Measurements from ENCODE around the gene JAG2.

GRCh38 chr14:105167303-105168092, 1.1 kb downstream of the JAG2 start:
- TF ChIP-seq CTCF (IDR thresholded peaks at IDR 0.05) (peak; percentile 76), TCF7L2 (IDR thresholded peaks at IDR 0.05; ENCODE audit: low read depth, low read length) (no peak)
- TF ChIP-seq, protein P1, sequence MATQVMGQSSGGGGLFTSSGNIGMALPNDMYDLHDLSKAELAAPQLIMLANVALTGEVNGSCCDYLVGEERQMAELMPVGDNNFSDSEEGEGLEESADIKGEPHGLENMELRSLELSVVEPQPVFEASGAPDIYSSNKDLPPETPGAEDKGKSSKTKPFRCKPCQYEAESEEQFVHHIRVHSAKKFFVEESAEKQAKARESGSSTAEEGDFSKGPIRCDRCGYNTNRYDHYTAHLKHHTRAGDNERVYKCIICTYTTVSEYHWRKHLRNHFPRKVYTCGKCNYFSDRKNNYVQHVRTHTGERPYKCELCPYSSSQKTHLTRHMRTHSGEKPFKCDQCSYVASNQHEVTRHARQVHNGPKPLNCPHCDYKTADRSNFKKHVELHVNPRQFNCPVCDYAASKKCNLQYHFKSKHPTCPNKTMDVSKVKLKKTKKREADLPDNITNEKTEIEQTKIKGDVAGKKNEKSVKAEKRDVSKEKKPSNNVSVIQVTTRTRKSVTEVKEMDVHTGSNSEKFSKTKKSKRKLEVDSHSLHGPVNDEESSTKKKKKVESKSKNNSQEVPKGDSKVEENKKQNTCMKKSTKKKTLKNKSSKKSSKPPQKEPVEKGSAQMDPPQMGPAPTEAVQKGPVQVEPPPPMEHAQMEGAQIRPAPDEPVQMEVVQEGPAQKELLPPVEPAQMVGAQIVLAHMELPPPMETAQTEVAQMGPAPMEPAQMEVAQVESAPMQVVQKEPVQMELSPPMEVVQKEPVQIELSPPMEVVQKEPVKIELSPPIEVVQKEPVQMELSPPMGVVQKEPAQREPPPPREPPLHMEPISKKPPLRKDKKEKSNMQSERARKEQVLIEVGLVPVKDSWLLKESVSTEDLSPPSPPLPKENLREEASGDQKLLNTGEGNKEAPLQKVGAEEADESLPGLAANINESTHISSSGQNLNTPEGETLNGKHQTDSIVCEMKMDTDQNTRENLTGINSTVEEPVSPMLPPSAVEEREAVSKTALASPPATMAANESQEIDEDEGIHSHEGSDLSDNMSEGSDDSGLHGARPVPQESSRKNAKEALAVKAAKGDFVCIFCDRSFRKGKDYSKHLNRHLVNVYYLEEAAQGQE (IDR thresholded peaks at IDR 0.05; ENCODE audit: insufficient read depth in 1 of 2, low read depth in 2 of 2, low read length in 1 of 2), result no peak

All from Panc1 (cell line).